B cell (primary cell): ENCODE data around the gene ODF2. TPM values are rescaled to one million over a fixed set of nuclear protein-coding genes. Genes with fewer than 3 reads are reported as not detected.

ENCODE experiments used
- ATAC-seq: fragments of 200-7000 bp; cut with Tn5 transposase; one replicate; pipeline ENCODE4 v1.10.0; 2021; ENCODE audit warnings: low read depth, mild to moderate bottlenecking, moderate number of reproducible peaks, moderate library complexity
- CTCF ChIA-PET: fragments of 350-600 bp; sonication (Branson Sonifier 250); formaldehyde crosslinking; loops from one replicate; lab custom pipeline; 2021; ENCODE audit warnings: antibody characterized with exemption, inconsistent platforms; lab: Charles Lee
- POLR2A ChIA-PET: fragments of 350-600 bp; sonication (Branson Sonifier 250); formaldehyde crosslinking; loops from one replicate; lab custom pipeline; 2021; ENCODE audit warnings: antibody characterized with exemption; lab: Charles Lee
- DNase-seq: peaks from one replicate; pipeline ENCODE4 v3.0.0; 2013
- H2AFZ ChIP-seq: 2 replicates; pipeline ENCODE4 v1.6.1; 2012; ENCODE audit warnings: mild to moderate bottlenecking, low read depth, low read length; ENCODE audit not compliant: insufficient read depth, poor library complexity, severe bottlenecking
- H3K27ac ChIP-seq, 2 donors: 1 replicate in 1 of 2; 2 replicates in 1 of 2; pipeline ENCODE4 v1.5.1; 2012 to 2013; ENCODE audit warnings: low read length in 2 of 2, mild to moderate bottlenecking in 2 of 2, moderate library complexity in 1 of 2
- H3K27me3 ChIP-seq, 4 experiments: fragments of 200-600 bp in 1 of 4; sonication (generic) in 1 of 4; replicated peaks in 1 of 4; 1 replicate in 2 of 4; 2 replicates in 2 of 4; pipeline versions ENCODE4 v1.6.1 to v1.7.0; 2013 to 2016; ENCODE audit warnings: low read length in 3 of 4, mild to moderate bottlenecking in 2 of 4, mixed read lengths in 1 of 4, moderate library complexity in 1 of 4; ENCODE audit not compliant: insufficient read depth in 4 of 4, control insufficient read depth in 3 of 4; ENCODE audit errors: control extremely low read depth in 1 of 4
- H3K36me3 ChIP-seq, 2 experiments: replicated peaks in 1 of 2; 1 replicate in 1 of 2; 2 replicates in 1 of 2; pipeline versions ENCODE4 v1.6.1 to v1.7.1; 2013; ENCODE audit warnings: low read length in 1 of 2; ENCODE audit not compliant: insufficient read depth in 2 of 2, control insufficient read depth in 1 of 2; ENCODE audit errors: control extremely low read depth in 1 of 2, extremely low read depth in 1 of 2
- H3K4me1 ChIP-seq, 2 donors: fragments of 200-600 bp in 1 of 2; sonication (generic) in 1 of 2; 1 replicate in 1 of 2; 2 replicates in 1 of 2; pipeline versions ENCODE4 v1.5.1 to v1.6.1; 2013 to 2017; ENCODE audit warnings: low read length in 2 of 2; ENCODE audit not compliant: control insufficient read depth in 2 of 2, insufficient read depth in 2 of 2
- H3K4me2 ChIP-seq: replicated peaks from 2 replicates; pipeline ENCODE3; 2012; ENCODE audit warnings: mild to moderate bottlenecking, low read depth, low read length; ENCODE audit not compliant: poor library complexity, severe bottlenecking
- H3K4me3 ChIP-seq, 5 experiments: fragments of 200-600 bp in 1 of 5; sonication (generic) in 1 of 5; 1 replicate in 3 of 5; 2 replicates in 2 of 5; pipeline versions ENCODE4 v1.5.1 to v1.7.0; 2011 to 2016; ENCODE audit warnings: low read length in 4 of 5, mild to moderate bottlenecking in 4 of 5, low read depth in 2 of 5, control low read depth in 1 of 5, moderate library complexity in 1 of 5; ENCODE audit not compliant: insufficient read depth in 1 of 5; ENCODE audit errors: control extremely low read depth in 1 of 5, extremely low read depth in 1 of 5
- H3K79me2 ChIP-seq: fragments of 200-600 bp; sonication (generic); one replicate; pipeline ENCODE4 v1.6.0; 2016; ENCODE audit warnings: low read length; ENCODE audit not compliant: control insufficient read depth, insufficient read depth
- H3K9ac ChIP-seq: fragments of 200-600 bp; sonication (generic); 2 replicates; pipeline ENCODE4 v1.6.1; 2017; ENCODE audit warnings: mild to moderate bottlenecking, low read length, moderate library complexity
- H3K9me3 ChIP-seq, 3 donors: one replicate each; pipeline versions ENCODE4 v1.6.1 to v1.7.1; 2013; ENCODE audit warnings: low read length in 2 of 3; ENCODE audit not compliant: control insufficient read depth in 2 of 3, insufficient read depth in 1 of 3; ENCODE audit errors: control extremely low read depth in 1 of 3
- H4K20me1 ChIP-seq: 2 replicates; pipeline ENCODE4 v1.6.0; 2012; ENCODE audit warnings: mild to moderate bottlenecking, low read length; ENCODE audit not compliant: insufficient read depth, control insufficient read depth, poor library complexity, severe bottlenecking
- H3K27ac Mint-ChIP-seq: one replicate; pipeline ENCODE4 v1.8.0; 2021; ENCODE audit warnings: mixed read lengths
- H3K27me3 Mint-ChIP-seq: one replicate; pipeline ENCODE4 v1.8.0; 2021; ENCODE audit warnings: mixed read lengths
- H3K4me1 Mint-ChIP-seq: one replicate; pipeline ENCODE4 v1.8.0; 2021; ENCODE audit warnings: mixed read lengths
- H3K4me3 Mint-ChIP-seq: one replicate; pipeline ENCODE4 v1.8.0; 2021; ENCODE audit warnings: mixed read lengths
- H3K9me3 Mint-ChIP-seq: one replicate; pipeline ENCODE4 v1.8.0; 2022; ENCODE audit warnings: mixed read lengths; ENCODE audit not compliant: insufficient read depth
- EZH2 ChIP-seq: IDR thresholded peaks from 2 replicates; pipeline ENCODE4 v1.6.1; 2012; ENCODE audit warnings: borderline replicate concordance, low read depth, mild to moderate bottlenecking, moderate library complexity, low read length; ENCODE audit not compliant: insufficient read depth, poor library complexity, severe bottlenecking
- WGBS: methylation state at CpG from one replicate; pipeline ENCODE4 v1.1.5; 2013; ENCODE audit warnings: missing lambda C conversion rate; ENCODE audit not compliant: insufficient coverage; 5-methylcytosine and 5-hydroxymethylcytosine counted together
- intact Hi-C: fragments of 100-400 bp; cut with micrococcal nuclease; formaldehyde crosslinking; loops from one replicate; pipeline ENCODE4 v1.10.0; 2022
- polyA minus RNA-seq: library from RNA; depleted of rRNA, polyadenylated mRNA; stranded (reverse); fragments of >200 nt; gene quantifications from 2 replicates; pipeline ENCODE4 v1.2.3, GENCODE V29; 2012
- polyA plus RNA-seq: library from polyadenylated mRNA; depleted of rRNA; stranded (reverse); fragments of >200 nt; gene quantifications from 2 replicates; pipeline ENCODE4 v1.2.3, GENCODE V29; 2012
- total RNA-seq, 2 donors: library from RNA; stranded (reverse); fragments of 120-200 nt in 1 of 2; gene quantifications; 1 replicate in 1 of 2; 2 replicates in 1 of 2; pipeline versions ENCODE4 v1.2.3 to v1.2.4, GENCODE V29; 2013 to 2022
- TF ChIP-seq, protein P1 (sequence below): fragments of 200-600 bp; IDR thresholded peaks from one replicate; pipeline ENCODE4 v1.8.0; 2022; ENCODE audit warnings: antibody characterized with exemption, mild to moderate bottlenecking

Gene ODF2
- 36.6 and 42.9 TPM in 2 replicates for total RNA-seq
- 35.0 TPM for total RNA-seq (2013)
- polyA plus RNA-seq, result 30.1 and 35.1 TPM in 2 replicates
- polyA minus RNA-seq, result 22.7 and 31.2 TPM in 2 replicates

DNA sequence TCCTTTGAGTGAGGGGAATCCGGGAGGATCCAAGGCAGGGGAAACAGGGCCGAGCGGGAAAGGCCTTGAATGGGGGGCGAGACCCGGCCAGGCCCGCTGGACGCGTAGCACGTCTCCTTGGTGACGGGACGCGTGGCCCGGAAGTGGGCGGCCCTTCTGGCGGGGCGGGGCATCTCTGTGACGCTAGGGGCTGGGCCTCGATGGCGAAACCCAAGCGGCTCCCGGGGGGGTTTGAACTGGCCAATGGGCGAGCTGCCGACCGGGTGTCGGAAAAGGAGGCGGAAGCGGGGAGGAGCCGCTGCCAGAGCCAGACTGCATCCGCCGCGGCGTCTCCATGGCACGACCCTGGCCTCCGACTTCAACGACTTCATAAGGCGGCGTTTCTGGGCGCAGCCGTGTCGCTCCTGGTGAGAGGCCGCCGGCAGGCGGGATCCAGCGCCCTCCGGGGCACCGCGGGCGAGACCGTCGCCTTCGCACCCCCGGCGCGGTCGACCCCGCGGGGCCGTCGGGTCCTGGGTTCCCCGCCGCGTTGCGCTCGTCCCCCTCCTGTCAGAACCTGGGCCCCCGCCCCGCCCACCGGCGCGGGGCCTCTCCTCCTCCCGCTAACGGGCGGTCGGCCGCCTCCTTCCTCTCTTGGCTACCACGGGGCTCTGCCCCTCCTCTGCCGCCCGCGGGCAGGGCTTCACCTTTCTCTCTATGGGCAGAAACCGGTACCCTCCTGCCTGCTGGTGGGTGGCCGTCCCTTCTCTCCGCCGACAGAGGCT is at the start of gene ODF2:
ODF2 (plus strand) TSS at position 158 of the 764 bp plus-strand sequence; CDS start at position 244, 86 bp downstream.
- ATAC-seq (peak; percentile 85), DNase-seq (peak; percentile 98)
- H3K27me3 Mint-ChIP-seq, result no peaks in the 10 kb centered on the region
- intact Hi-C loops, result loop anchor here (1.0 to 5.0 kb wide), 11 partner anchors 18 to 426 kb away; partner anchors contain the start of genes CERCAM, DYNC2I2, ENDOG and GLE1
- Histone ChIP-seq H3K4me1 (peaks cover 8 to 13% of the 10 kb centered on the region in 2 donors), H3K4me2 (peak within 1 kb of the TSS; percentile 99), H2AFZ (peak within 1 kb of the TSS; percentile 93), H3K4me3 (peak within 1 kb of the TSS; percentile 23 to 89 (median 81)), H3K27ac (peak within 1 kb of the TSS; percentile 65 to 92), H3K9me3 (no peaks in the 10 kb centered on the region), H3K36me3 (peaks cover 2 to 17% of the 10 kb centered on the region in 2 experiments), H4K20me1 (peaks cover 22% of the 10 kb centered on the region), H3K79me2 (peaks cover 35% of the 10 kb centered on the region), H3K9ac (peak within 1 kb of the TSS; percentile 91), H3K27me3 (no peaks in the 10 kb centered on the region)
- ChIA-PET CTCF (interaction anchor here (1.3 to 1.7 kb wide), 2 partner anchors 18 to 36 kb away, joined by 4 to 5 read pairs; partner anchors contain the start of gene CERCAM), POLR2A (interaction anchor here (0.6 to 1.6 kb wide), 3 partner anchors 35 to 917 kb away, joined by 4 to 8 read pairs (median 5); partner anchors contain the start of genes CERCAM and URM1)
- H3K4me3 Mint-ChIP-seq, result peak within 1 kb of the TSS; percentile 93
- TF ChIP-seq, protein P1, sequence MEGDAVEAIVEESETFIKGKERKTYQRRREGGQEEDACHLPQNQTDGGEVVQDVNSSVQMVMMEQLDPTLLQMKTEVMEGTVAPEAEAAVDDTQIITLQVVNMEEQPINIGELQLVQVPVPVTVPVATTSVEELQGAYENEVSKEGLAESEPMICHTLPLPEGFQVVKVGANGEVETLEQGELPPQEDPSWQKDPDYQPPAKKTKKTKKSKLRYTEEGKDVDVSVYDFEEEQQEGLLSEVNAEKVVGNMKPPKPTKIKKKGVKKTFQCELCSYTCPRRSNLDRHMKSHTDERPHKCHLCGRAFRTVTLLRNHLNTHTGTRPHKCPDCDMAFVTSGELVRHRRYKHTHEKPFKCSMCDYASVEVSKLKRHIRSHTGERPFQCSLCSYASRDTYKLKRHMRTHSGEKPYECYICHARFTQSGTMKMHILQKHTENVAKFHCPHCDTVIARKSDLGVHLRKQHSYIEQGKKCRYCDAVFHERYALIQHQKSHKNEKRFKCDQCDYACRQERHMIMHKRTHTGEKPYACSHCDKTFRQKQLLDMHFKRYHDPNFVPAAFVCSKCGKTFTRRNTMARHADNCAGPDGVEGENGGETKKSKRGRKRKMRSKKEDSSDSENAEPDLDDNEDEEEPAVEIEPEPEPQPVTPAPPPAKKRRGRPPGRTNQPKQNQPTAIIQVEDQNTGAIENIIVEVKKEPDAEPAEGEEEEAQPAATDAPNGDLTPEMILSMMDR, result no peak
- TF ChIP-seq EZH2, result no peak
- H3K9me3 Mint-ChIP-seq, result no peaks in the 10 kb centered on the region
- peak within 1 kb of the TSS; percentile 93 for H3K27ac Mint-ChIP-seq
- H3K4me1 Mint-ChIP-seq, result peaks cover 18% of the 10 kb centered on the region
- WGBS, result under 1% methylated on average over 82 of the region's 82 CpGs
